Fibroblast of pulmonary artery (primary cell): Measurements from ENCODE around the gene SLC35F4.

Experiments
- DNase-seq: peaks from one replicate; pipeline ENCODE4 v3.0.0-alpha.2; 2010; ENCODE audit warnings: low read depth
- H3K4me3 ChIP-seq: replicated peaks from 2 replicates; pipeline ENCODE4 v1.5.1; 2011; ENCODE audit warnings: low read depth, mild to moderate bottlenecking, control low read depth, low read length, moderate library complexity
- TF ChIP-seq, protein P1 (sequence below): IDR thresholded peaks from 2 replicates; pipeline ENCODE4 v1.5.1; 2011; ENCODE audit warnings: mild to moderate bottlenecking, control low read depth, low read length, inconsistent platforms; ENCODE audit errors: missing control alignments

SLC35F4 gene

DNA sequence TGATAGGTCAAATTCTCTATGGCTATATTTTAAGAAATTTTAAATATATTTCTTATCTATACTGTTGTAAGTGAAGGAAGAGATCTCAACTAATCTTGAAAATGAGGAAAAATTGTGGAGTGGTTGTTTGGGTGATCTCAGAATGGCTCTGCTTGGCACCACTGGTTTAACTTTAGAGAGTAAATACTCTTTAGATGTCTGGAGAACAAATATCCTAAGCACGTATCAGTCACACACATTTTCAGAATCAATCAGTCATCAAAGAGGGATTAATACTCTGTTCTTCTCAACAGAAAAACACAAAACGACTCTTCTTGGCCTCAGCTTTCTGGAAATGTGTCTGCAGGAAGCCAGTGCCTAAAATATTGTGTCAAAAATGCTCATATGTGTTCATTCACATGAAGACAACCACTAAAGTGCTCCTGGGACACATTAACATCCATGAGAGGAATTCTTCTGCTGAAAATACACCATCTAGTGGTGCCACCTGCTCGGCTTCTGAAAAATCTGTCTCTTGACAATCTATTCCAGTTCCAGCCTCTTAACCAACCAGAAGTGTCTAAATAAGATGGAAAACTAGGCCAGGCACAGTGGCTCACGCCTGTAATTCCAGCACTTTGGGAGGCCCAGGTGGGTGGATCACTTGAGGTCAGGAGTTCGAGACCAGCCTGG, 291.1 kb downstream of the SLC35F4 start:
- no peak overlapping the region for H3K4me3 ChIP-seq
- TF ChIP-seq, protein P1, sequence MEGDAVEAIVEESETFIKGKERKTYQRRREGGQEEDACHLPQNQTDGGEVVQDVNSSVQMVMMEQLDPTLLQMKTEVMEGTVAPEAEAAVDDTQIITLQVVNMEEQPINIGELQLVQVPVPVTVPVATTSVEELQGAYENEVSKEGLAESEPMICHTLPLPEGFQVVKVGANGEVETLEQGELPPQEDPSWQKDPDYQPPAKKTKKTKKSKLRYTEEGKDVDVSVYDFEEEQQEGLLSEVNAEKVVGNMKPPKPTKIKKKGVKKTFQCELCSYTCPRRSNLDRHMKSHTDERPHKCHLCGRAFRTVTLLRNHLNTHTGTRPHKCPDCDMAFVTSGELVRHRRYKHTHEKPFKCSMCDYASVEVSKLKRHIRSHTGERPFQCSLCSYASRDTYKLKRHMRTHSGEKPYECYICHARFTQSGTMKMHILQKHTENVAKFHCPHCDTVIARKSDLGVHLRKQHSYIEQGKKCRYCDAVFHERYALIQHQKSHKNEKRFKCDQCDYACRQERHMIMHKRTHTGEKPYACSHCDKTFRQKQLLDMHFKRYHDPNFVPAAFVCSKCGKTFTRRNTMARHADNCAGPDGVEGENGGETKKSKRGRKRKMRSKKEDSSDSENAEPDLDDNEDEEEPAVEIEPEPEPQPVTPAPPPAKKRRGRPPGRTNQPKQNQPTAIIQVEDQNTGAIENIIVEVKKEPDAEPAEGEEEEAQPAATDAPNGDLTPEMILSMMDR: no peak
- no peak for DNase-seq

DNA sequence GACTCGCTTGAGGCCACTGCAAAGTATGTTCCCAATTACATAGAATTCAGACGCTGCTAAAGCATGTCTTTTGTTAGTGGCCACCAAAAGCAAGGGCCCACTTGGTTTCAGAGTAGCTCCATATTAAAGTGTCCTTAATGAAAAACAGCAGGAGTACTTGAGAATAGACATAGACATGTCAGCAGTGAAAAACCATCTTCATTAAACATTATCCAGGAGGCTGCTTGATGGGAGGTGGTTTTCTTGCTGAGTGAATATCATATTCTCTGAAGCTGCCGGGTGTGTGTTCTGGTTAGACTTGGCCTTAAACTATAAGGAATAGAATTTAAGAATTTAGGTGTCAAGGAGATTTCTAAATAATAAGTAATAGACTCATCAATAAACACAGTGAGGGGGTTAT, 292.7 kb downstream of the SLC35F4 start:
- TF ChIP-seq, protein P1: no peak
- H3K4me3 ChIP-seq: no peak overlapping the region

DNA sequence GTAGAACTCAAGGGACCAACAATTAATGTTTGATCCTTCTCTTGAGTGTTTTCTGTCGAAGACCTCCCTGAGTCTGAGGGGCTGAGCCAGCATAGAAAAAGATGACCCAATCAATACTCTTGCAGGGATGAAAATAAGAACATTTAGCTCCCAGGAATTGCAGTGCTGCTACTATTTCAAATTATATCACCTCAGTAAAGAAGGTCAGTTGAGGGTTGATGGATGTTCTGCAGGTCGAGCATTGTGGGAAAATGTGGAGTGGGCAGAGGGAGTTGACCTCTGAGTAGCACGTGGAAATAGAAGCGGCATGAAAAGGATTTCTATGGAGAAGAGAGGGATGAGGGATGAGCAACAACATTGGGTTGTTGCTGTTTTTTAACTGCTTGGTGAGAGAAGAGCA, 297.3 kb downstream of the SLC35F4 start:
- no peak overlapping the region for H3K4me3 ChIP-seq
- DNase-seq: no peak
- TF ChIP-seq, protein P1: no peak

More for the DNA sequence above, 292.7 kb downstream of the SLC35F4 start:
- DNase-seq: no peak

DNA sequence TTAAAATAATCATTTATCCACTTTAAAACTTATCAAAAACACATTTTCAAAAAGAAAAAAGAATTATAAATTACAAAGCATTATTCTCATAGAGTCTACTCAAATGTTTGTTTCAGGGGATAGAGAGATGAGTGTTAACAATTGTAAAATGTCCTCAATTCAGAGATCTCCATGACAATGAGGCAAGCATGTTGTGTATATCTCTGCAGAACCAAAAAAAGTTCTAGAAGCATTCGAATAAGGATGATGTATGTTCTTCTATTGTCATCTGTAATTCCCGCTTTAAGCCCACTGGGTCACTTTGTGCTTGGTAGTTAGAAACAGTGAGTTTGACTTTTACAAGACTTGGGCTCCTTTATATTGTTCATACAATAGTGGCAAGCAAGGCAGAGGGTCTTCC, 298.7 kb downstream of the SLC35F4 start:
- TF ChIP-seq, protein P1: no peak
- no peak for DNase-seq

DNA sequence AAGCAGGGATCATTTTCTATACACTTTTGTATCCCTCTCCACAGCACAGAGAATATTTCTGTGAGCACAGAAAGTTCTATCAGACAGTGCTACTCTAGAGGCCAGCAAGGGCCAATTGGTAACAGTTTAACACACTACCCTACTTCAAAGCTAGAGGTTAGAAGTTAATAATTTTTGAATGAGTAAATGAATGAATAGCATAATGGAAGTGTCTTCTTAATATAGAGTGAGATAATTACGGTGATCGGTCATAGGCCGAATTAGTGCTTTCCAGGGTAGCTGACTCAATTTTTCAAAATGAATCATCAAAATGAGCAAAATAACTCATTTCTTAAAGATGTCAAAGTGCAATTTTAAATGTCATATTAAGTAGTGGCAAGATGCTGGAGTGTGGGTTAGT, 305.2 kb downstream of the SLC35F4 start:
- no peak overlapping the region for H3K4me3 ChIP-seq
- TF ChIP-seq, protein P1: no peak
- no peak for DNase-seq

More for the DNA sequence above, 298.7 kb downstream of the SLC35F4 start:
- no peak overlapping the region for H3K4me3 ChIP-seq

DNA sequence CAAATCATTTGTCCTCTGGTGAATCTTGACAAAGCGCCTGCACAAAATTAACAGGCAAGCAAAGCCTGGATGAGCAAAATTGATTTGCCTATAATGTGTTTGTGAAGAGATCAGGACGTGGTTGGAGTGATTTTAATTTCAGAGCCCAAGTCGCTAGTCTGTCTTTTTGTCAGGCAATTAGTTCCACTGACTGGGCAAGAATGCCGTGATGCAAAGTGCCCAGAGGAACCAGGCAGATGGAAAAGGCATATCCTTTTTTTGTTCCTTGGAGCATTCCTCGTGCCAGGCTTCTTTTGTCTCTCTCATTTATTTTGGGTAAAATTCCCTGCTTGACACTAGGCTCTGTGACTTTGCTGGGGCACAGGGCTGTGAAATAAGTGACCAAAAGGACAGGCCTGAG, 306.3 kb downstream of the SLC35F4 start:
- no peak overlapping the region for H3K4me3 ChIP-seq
- no peak for DNase-seq
- TF ChIP-seq, protein P1: no peak
